ENCODE measurements around the gene GMDS. TPM values are rescaled to one million over a fixed set of nuclear protein-coding genes. Genes with fewer than 3 reads are reported as not detected.

The GMDS gene
- total and polyA plus RNA-seq, 4 donors, result 7.3 to 28.3 (median 16.1) TPM

DNA sequence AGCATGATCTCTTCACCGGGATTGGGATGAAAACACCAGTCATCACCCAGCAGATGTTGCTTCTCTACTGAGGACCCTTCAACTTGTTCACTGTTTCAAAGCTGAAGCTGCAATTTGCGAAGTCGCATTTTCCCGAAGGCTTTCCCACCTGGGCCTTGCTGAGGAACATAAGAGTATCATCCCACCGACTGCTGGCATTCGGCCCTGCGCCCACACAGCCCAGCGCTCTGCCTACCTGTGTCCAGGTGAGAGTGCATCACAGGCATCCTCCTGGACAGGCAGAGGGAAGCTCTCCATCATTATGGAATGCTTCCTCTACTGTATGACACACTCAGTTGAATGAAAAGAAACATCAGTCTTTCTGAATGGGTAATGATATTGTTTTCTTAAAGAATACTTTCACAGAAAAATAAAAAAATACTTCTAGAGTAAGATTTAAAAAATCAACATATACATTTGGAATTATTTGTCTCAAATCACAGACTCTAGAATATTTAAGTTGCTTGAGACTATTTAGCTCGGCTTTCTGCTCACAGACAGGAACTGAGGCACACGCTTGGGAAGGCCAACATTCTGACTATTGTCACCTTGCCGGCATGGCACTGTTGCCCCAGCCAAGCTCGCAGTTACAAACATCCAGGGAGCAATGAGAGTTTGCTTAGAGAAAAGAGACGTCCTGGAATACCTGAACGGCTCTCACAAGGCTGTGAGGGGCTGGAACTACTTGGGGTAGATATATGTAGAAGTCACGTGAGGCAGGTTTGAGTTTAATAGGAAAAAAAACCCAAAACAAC is 587.0 kb downstream of the GMDS start:
- Histone ChIP-seq H3K27ac (ENCODE audit: low read depth in 1 of 2, low read length in 1 of 2) (no peak overlapping the region), H3K27me3 (ENCODE audit: control insufficient read depth in 3 of 3, insufficient read depth in 3 of 3, low read length in 2 of 3) (no peaks in the 10 kb centered on the region), H3K36me3 (ENCODE audit: control insufficient read depth in 4 of 4, insufficient read depth in 4 of 4, low read length in 4 of 4) (peaks cover 0 to 2% (median 0%) of the 10 kb centered on the region in 4 donors), H3K9me3 (ENCODE audit: control insufficient read depth in 4 of 4, insufficient read depth in 3 of 4, low read length in 3 of 4) (no peaks in the 10 kb centered on the region), H3K4me1 (ENCODE audit: control insufficient read depth in 5 of 5, insufficient read depth in 5 of 5, low read length in 5 of 5) (peaks cover 0 to 2% (median 0%) of the 10 kb centered on the region in 5 donors), H3K4me3 (no peak overlapping the region), H3K9ac (ENCODE audit: insufficient read depth in 1 of 2, low read length in 2 of 2) (no peak overlapping the region)
- no peak for ATAC-seq (ENCODE audit: insufficient read depth, low FRiP score)
- peak in 1 of 3 donors; percentile 6 for DNase-seq
- 95 to 96% methylated on average over 15 of the region's 15 CpGs for WGBS, 2 donors
- TF ChIP-seq, protein P1, sequence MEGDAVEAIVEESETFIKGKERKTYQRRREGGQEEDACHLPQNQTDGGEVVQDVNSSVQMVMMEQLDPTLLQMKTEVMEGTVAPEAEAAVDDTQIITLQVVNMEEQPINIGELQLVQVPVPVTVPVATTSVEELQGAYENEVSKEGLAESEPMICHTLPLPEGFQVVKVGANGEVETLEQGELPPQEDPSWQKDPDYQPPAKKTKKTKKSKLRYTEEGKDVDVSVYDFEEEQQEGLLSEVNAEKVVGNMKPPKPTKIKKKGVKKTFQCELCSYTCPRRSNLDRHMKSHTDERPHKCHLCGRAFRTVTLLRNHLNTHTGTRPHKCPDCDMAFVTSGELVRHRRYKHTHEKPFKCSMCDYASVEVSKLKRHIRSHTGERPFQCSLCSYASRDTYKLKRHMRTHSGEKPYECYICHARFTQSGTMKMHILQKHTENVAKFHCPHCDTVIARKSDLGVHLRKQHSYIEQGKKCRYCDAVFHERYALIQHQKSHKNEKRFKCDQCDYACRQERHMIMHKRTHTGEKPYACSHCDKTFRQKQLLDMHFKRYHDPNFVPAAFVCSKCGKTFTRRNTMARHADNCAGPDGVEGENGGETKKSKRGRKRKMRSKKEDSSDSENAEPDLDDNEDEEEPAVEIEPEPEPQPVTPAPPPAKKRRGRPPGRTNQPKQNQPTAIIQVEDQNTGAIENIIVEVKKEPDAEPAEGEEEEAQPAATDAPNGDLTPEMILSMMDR (IDR thresholded peaks at IDR 0.05; ENCODE audit: control extremely low read depth, extremely low read depth), result no peak

DNA sequence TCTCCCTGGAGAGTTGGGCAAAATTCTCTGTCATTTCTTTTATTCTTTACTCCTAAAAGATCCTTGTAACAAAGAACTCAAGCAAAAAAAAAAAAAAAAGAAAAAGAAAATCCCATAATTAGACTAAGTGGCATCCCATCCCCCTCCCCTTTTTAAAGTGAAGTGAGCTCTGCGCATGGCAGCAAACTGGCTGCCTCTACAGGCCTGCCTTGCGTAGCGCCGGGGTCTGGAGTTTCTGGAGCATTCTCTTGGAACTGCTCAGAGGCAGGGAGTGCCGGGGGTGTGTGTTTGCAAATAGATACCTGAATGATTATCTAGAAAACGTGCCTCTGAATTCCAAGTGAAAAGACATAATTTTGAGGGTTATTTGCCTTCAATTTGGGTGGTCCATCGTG is 587.6 kb downstream of the GMDS start:
- no peak overlapping the region for H3K27ac ChIP-seq (ENCODE audit: low read depth in 1 of 2, low read length in 1 of 2)
- H3K9ac ChIP-seq (ENCODE audit: insufficient read depth in 1 of 2, low read length in 2 of 2), result no peak overlapping the region
- TF ChIP-seq, protein P1 (IDR thresholded peaks at IDR 0.05; ENCODE audit: control extremely low read depth, extremely low read depth), result no peak
- no peaks in the 10 kb centered on the region for H3K27me3 ChIP-seq (ENCODE audit: control insufficient read depth in 3 of 3, insufficient read depth in 3 of 3, low read length in 2 of 3)
- no peak overlapping the region for H3K4me3 ChIP-seq
- no peak for DNase-seq
- no peak for ATAC-seq (ENCODE audit: insufficient read depth, low FRiP score)
- WGBS, 2 donors, result 90 to 94% methylated on average over 7 of the region's 7 CpGs
- peaks cover 0 to 2% (median 0%) of the 10 kb centered on the region in 4 donors for H3K36me3 ChIP-seq (ENCODE audit: control insufficient read depth in 4 of 4, insufficient read depth in 4 of 4, low read length in 4 of 4)
- no peaks in the 10 kb centered on the region for H3K9me3 ChIP-seq (ENCODE audit: control insufficient read depth in 4 of 4, insufficient read depth in 3 of 4, low read length in 3 of 4)
- no peaks in the 10 kb centered on the region for H3K4me1 ChIP-seq (ENCODE audit: control insufficient read depth in 5 of 5, insufficient read depth in 5 of 5, low read length in 5 of 5)

DNA sequence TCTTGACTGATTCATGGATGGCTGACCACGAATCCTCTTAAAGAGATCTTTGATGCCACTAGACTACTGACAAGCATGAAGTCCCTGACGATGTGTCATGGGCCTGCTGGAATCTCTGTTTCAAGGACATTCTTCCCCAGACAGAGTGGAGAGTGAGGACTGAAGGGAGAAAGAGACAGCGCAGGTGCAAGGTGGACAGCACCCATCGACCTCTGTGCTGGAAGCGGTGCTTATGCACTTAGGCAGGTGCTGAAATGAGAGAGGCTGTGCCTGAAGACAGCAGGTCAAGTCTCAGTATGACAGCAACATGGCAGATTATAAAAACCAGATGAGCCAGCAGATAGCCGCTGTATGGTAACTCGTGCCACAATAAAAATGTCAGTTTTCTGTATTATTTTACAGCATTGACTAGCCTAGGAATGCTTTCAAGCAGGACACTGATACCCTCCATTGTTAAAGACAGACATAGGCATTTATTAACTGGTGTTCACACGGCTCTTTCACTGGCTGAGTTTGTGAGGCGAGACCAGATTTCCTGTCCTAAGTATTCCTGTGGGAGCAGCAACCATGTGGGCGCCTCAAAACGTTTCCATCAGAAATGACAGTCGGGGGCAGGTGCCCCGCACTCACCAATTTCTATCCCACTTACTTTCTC is 588.2 kb downstream of the GMDS start:
- no peak overlapping the region for H3K9ac ChIP-seq (ENCODE audit: insufficient read depth in 1 of 2, low read length in 2 of 2)
- no peaks in the 10 kb centered on the region for H3K9me3 ChIP-seq (ENCODE audit: control insufficient read depth in 4 of 4, insufficient read depth in 3 of 4, low read length in 3 of 4)
- peaks cover 0 to 2% (median 0%) of the 10 kb centered on the region in 4 donors for H3K36me3 ChIP-seq (ENCODE audit: control insufficient read depth in 4 of 4, insufficient read depth in 4 of 4, low read length in 4 of 4)
- no peaks in the 10 kb centered on the region for H3K27me3 ChIP-seq (ENCODE audit: control insufficient read depth in 3 of 3, insufficient read depth in 3 of 3, low read length in 2 of 3)
- ATAC-seq (ENCODE audit: insufficient read depth, low FRiP score) (no peak), DNase-seq (no peak)
- H3K4me1 ChIP-seq (ENCODE audit: control insufficient read depth in 5 of 5, insufficient read depth in 5 of 5, low read length in 5 of 5), result no peaks in the 10 kb centered on the region
- H3K27ac ChIP-seq (ENCODE audit: low read depth in 1 of 2, low read length in 1 of 2), result no peak overlapping the region
- 82 to 93% methylated on average over 13 of the region's 13 CpGs for WGBS, 2 donors
- TF ChIP-seq, protein P1 (IDR thresholded peaks at IDR 0.05; ENCODE audit: control extremely low read depth, extremely low read depth), result no peak
- H3K4me3 ChIP-seq, result no peak overlapping the region

Measured in lung (tissue), 12 donors.